ENCODE results near the gene TP63. TPM values are rescaled to one million over a fixed set of nuclear protein-coding genes. Genes with fewer than 3 reads are reported as not detected.

Gene TP63
- total RNA-seq, 1 donor from 2014 or later: 1.1 TPM

DNA sequence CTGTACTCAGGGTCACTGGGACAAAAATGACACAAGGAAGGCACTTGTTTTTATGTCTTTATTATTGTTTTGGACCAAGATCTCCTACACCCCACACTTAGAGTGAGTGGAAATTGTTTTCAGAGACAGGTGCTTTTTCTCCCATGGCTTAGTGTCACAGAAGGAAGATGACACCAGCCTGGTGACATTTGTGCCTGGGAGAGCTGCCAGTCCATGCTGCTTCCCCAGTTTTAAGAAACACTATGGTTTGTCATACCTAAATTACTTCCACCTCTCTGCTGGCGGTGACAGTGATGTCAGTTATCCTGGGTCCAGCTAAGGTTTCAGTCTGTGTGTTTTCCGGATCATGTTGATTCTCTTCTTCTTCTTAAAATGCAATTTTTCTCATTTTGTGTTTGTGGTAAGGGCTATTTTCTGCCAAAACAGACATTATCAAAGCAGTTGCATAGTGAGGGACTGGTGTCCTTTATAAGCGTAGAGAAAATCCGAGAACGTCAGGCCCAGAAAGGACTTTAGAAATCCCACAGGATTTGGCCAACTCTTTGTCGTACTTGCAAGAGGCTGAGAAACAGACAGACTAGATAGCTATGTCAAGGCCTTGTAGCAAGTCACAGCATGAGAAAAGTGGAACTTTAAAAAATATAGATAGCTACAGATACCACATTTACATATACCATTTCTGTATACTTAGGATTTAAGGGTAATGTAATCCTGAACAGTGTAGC lies 149.5 kb downstream of the TP63 start:
- DNase-seq (ENCODE audit: low read depth): no peak
- Histone ChIP-seq H3K4me2 (ENCODE audit: low read length) (no peak overlapping the region), H3K79me2 (ENCODE audit: insufficient read depth, low read length) (no peaks in the 10 kb centered on the region), H3K9ac (ENCODE audit: low read length) (no peak overlapping the region), H3K4me1 (ENCODE audit: insufficient read depth, low read length) (no peaks in the 10 kb centered on the region), H3K27ac (ENCODE audit: low read depth, low read length) (no peak overlapping the region), H3K36me3 (ENCODE audit: insufficient read depth, low read length) (no peaks in the 10 kb centered on the region), H3K4me3 (ENCODE audit: insufficient read depth, low read depth, low read length) (no peak overlapping the region), H2AFZ (ENCODE audit: low read depth, low read length) (no peak overlapping the region), H4K20me1 (ENCODE audit: insufficient read depth, low read length) (no peaks in the 10 kb centered on the region), H3K27me3 (ENCODE audit: insufficient read depth, low read length) (no peaks in the 10 kb centered on the region), H3K9me3 (ENCODE audit: insufficient read depth, low read depth, low read length) (no peaks in the 10 kb centered on the region)
- no peaks in the 10 kb centered on the region for H3K9me3 Mint-ChIP-seq (ENCODE audit: unreplicated experiment)
- FAIRE-seq: no peak
- no peak overlapping the region for H3K27ac Mint-ChIP-seq (ENCODE audit: unreplicated experiment)
- H3K27me3 Mint-ChIP-seq (ENCODE audit: low read depth, unreplicated experiment): peaks cover 9% of the 10 kb centered on the region
- TF ChIP-seq EZH2 (IDR thresholded peaks at IDR 0.05; ENCODE audit: insufficient read depth, low read length): no peak
- TF ChIP-seq, protein P1, sequence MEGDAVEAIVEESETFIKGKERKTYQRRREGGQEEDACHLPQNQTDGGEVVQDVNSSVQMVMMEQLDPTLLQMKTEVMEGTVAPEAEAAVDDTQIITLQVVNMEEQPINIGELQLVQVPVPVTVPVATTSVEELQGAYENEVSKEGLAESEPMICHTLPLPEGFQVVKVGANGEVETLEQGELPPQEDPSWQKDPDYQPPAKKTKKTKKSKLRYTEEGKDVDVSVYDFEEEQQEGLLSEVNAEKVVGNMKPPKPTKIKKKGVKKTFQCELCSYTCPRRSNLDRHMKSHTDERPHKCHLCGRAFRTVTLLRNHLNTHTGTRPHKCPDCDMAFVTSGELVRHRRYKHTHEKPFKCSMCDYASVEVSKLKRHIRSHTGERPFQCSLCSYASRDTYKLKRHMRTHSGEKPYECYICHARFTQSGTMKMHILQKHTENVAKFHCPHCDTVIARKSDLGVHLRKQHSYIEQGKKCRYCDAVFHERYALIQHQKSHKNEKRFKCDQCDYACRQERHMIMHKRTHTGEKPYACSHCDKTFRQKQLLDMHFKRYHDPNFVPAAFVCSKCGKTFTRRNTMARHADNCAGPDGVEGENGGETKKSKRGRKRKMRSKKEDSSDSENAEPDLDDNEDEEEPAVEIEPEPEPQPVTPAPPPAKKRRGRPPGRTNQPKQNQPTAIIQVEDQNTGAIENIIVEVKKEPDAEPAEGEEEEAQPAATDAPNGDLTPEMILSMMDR (IDR thresholded peaks at IDR 0.05; ENCODE audit: insufficient read depth, low read depth, low read length): no peak
- no peaks in the 10 kb centered on the region for H3K36me3 Mint-ChIP-seq (ENCODE audit: low read depth, unreplicated experiment)
- no peak overlapping the region for H3K4me3 Mint-ChIP-seq (ENCODE audit: unreplicated experiment)
- H3K4me1 Mint-ChIP-seq (ENCODE audit: low read depth, unreplicated experiment): peaks cover 5% of the 10 kb centered on the region

DNA sequence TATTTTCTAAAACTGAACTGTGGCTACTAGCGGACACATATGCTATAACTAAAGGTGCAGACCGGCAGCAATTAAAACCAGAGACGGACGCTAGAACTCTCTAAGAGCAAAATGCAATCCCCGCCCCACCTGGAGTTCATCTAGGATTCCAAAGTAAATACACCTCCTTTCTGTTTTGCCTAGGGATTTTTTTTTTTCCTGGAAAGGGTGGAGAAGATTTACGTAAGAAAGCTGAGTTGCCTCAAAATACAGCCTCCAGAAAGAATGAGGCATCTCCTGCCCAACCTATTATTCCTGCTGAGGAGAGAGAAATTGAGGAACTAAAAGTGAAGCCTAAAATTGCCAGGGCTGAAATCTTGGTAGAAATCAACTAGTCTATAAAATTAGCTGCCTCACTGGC lies 150.2 kb downstream of the TP63 start:
- FAIRE-seq (no peak), DNase-seq (ENCODE audit: low read depth) (no peak)
- H3K36me3 Mint-ChIP-seq (ENCODE audit: low read depth, unreplicated experiment): no peaks in the 10 kb centered on the region
- Histone ChIP-seq H3K79me2 (ENCODE audit: insufficient read depth, low read length) (no peaks in the 10 kb centered on the region), H3K36me3 (ENCODE audit: insufficient read depth, low read length) (no peaks in the 10 kb centered on the region), H3K27ac (ENCODE audit: low read depth, low read length) (no peak overlapping the region), H3K9me3 (ENCODE audit: insufficient read depth, low read depth, low read length) (no peaks in the 10 kb centered on the region), H2AFZ (ENCODE audit: low read depth, low read length) (no peak overlapping the region), H3K4me2 (ENCODE audit: low read length) (no peak overlapping the region), H3K4me3 (ENCODE audit: insufficient read depth, low read depth, low read length) (no peak overlapping the region), H4K20me1 (ENCODE audit: insufficient read depth, low read length) (no peaks in the 10 kb centered on the region), H3K27me3 (ENCODE audit: insufficient read depth, low read length) (no peaks in the 10 kb centered on the region), H3K4me1 (ENCODE audit: insufficient read depth, low read length) (no peaks in the 10 kb centered on the region), H3K9ac (ENCODE audit: low read length) (no peak overlapping the region)
- H3K27ac Mint-ChIP-seq (ENCODE audit: unreplicated experiment): no peak overlapping the region
- peaks cover 5% of the 10 kb centered on the region for H3K4me1 Mint-ChIP-seq (ENCODE audit: low read depth, unreplicated experiment)
- no peak overlapping the region for H3K4me3 Mint-ChIP-seq (ENCODE audit: unreplicated experiment)
- H3K9me3 Mint-ChIP-seq (ENCODE audit: unreplicated experiment): no peaks in the 10 kb centered on the region
- peaks cover 4% of the 10 kb centered on the region for H3K27me3 Mint-ChIP-seq (ENCODE audit: low read depth, unreplicated experiment)
- TF ChIP-seq, protein P1 (IDR thresholded peaks at IDR 0.05; ENCODE audit: insufficient read depth, low read depth, low read length): no peak
- no peak for TF ChIP-seq EZH2 (IDR thresholded peaks at IDR 0.05; ENCODE audit: insufficient read depth, low read length)

DNA sequence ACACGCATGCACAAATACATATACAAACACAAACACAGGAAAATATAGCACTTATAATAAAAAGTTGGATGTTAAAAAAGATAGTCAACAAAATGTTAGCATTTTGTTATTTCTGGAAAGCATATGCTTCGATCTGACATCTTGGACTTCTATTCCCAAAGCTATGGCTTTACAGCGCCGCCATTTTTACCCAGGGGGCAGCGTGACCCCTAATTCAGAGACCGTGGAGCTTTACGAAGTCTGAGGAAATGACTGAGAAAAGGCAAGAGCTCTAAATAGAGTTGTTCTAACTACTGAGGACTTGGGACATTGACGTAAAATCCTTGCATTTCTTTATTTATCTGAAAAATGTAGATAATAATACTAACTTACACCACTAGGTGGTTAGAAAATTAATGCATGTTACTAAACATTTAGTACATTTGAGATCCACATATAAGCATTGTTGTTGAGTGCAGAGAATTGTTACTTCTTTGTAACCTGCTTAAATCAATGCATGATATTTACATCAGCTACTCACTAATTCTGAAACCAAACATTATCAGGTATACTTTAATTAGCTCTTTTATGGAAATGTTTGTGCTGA lies 155.4 kb downstream of the TP63 start:
- peaks cover 4% of the 10 kb centered on the region for H3K4me1 Mint-ChIP-seq (ENCODE audit: low read depth, unreplicated experiment)
- no peaks in the 10 kb centered on the region for H3K27me3 Mint-ChIP-seq (ENCODE audit: low read depth, unreplicated experiment)
- H3K4me2 ChIP-seq (ENCODE audit: low read length): no peak overlapping the region
- H2AFZ ChIP-seq (ENCODE audit: low read depth, low read length): no peak overlapping the region
- no peaks in the 10 kb centered on the region for H3K36me3 Mint-ChIP-seq (ENCODE audit: low read depth, unreplicated experiment)
- H3K4me1 ChIP-seq (ENCODE audit: insufficient read depth, low read length): no peaks in the 10 kb centered on the region
- H3K9ac ChIP-seq (ENCODE audit: low read length): no peak overlapping the region
- H3K9me3 Mint-ChIP-seq (ENCODE audit: unreplicated experiment): no peaks in the 10 kb centered on the region
- no peak for FAIRE-seq
- no peaks in the 10 kb centered on the region for H3K36me3 ChIP-seq (ENCODE audit: insufficient read depth, low read length)
- no peak for DNase-seq (ENCODE audit: low read depth)
- no peak for TF ChIP-seq EZH2 (IDR thresholded peaks at IDR 0.05; ENCODE audit: insufficient read depth, low read length)
- TF ChIP-seq, protein P1 (IDR thresholded peaks at IDR 0.05; ENCODE audit: insufficient read depth, low read depth, low read length): peak; percentile 9
- H3K27ac Mint-ChIP-seq (ENCODE audit: unreplicated experiment): no peak overlapping the region
- no peak overlapping the region for H3K27ac ChIP-seq (ENCODE audit: low read depth, low read length)
- H3K4me3 ChIP-seq (ENCODE audit: insufficient read depth, low read depth, low read length): no peak overlapping the region
- no peaks in the 10 kb centered on the region for H3K9me3 ChIP-seq (ENCODE audit: insufficient read depth, low read depth, low read length)
- no peaks in the 10 kb centered on the region for H4K20me1 ChIP-seq (ENCODE audit: insufficient read depth, low read length)
- no peaks in the 10 kb centered on the region for H3K27me3 ChIP-seq (ENCODE audit: insufficient read depth, low read length)
- H3K4me3 Mint-ChIP-seq (ENCODE audit: unreplicated experiment): no peak overlapping the region
- no peaks in the 10 kb centered on the region for H3K79me2 ChIP-seq (ENCODE audit: insufficient read depth, low read length)

Measured in astrocyte (in vitro differentiated cells and primary cell).